Progenitor cell of endocrine pancreas (in vitro differentiated cells): ENCODE results near the gene FAH. TPM values are rescaled to one million over a fixed set of nuclear protein-coding genes. Genes with fewer than 3 reads are reported as not detected.

Experiments used
- DNase-seq: peaks from one replicate; pipeline ENCODE4 v3.0.0; 2021; ENCODE audit warnings: low spot score; ENCODE audit not compliant: unreplicated experiment
- H3K27ac Mint-ChIP-seq: 2 replicates; pipeline ENCODE4 v1.8.0; 2021; ENCODE audit warnings: mild to moderate bottlenecking, moderate library complexity, mixed read lengths
- H3K27me3 Mint-ChIP-seq: 2 replicates; pipeline ENCODE4 v1.8.0; 2021; ENCODE audit warnings: mixed read lengths
- H3K36me3 Mint-ChIP-seq: 2 replicates; pipeline ENCODE4 v1.8.0; 2022; ENCODE audit warnings: mixed read lengths; ENCODE audit not compliant: insufficient read depth
- H3K4me1 Mint-ChIP-seq: 2 replicates; pipeline ENCODE4 v1.8.0; 2021; ENCODE audit warnings: low read depth, mixed read lengths
- H3K4me3 Mint-ChIP-seq: 2 replicates; pipeline ENCODE4 v1.8.0; 2021; ENCODE audit warnings: low read depth, mild to moderate bottlenecking, moderate library complexity, mixed read lengths
- H3K9me3 Mint-ChIP-seq: 2 replicates; pipeline ENCODE4 v1.8.0; 2021; ENCODE audit warnings: low read depth, mixed read lengths
- total RNA-seq: library from RNA; stranded (reverse); gene quantifications from 2 replicates; pipeline ENCODE4 v1.2.1, GENCODE V29; 2021
- TF ChIP-seq, protein P1 (sequence below): fragments of 200-600 bp; sonication (generic); IDR thresholded peaks from one replicate; pipeline ENCODE4 v1.5.0; 2021; ENCODE audit warnings: antibody characterized with exemption, mild to moderate bottlenecking; ENCODE audit not compliant: unreplicated experiment

Gene FAH
- total RNA-seq, 1 donor from 2014 or later = 18.4 TPM

- H3K27ac Mint-ChIP-seq = no peak overlapping the region
- DNase-seq = no peak
- no peaks in the 10 kb centered on the region for H3K4me1 Mint-ChIP-seq
- H3K4me3 Mint-ChIP-seq = no peak overlapping the region
- no peaks in the 10 kb centered on the region for H3K36me3 Mint-ChIP-seq
- TF ChIP-seq, protein P1, sequence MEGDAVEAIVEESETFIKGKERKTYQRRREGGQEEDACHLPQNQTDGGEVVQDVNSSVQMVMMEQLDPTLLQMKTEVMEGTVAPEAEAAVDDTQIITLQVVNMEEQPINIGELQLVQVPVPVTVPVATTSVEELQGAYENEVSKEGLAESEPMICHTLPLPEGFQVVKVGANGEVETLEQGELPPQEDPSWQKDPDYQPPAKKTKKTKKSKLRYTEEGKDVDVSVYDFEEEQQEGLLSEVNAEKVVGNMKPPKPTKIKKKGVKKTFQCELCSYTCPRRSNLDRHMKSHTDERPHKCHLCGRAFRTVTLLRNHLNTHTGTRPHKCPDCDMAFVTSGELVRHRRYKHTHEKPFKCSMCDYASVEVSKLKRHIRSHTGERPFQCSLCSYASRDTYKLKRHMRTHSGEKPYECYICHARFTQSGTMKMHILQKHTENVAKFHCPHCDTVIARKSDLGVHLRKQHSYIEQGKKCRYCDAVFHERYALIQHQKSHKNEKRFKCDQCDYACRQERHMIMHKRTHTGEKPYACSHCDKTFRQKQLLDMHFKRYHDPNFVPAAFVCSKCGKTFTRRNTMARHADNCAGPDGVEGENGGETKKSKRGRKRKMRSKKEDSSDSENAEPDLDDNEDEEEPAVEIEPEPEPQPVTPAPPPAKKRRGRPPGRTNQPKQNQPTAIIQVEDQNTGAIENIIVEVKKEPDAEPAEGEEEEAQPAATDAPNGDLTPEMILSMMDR = no peak
- peaks cover 6% of the 10 kb centered on the region for H3K27me3 Mint-ChIP-seq
- H3K9me3 Mint-ChIP-seq = no peaks in the 10 kb centered on the region
Measured at GRCh38 chr15:80201256-80202015, 48.6 kb downstream of the FAH start.

DNA sequence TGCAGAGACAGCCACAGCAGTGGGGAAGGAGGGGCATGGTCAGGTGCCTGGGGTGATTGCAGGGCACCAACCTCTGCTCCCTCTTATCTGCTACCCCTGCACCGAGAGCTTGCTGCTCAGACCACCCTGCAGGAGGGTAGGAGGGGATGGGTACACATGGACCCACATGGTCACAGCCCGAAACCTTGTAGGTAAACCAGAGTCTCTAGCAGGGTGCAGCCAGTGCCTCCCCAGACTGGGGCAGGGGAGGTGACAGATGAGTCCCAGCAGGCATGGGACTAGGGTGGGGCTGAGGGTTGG, 49.2 kb downstream of the FAH start:
- Mint-ChIP-seq H3K4me3 (no peak overlapping the region), H3K4me1 (no peaks in the 10 kb centered on the region), H3K9me3 (no peaks in the 10 kb centered on the region), H3K27ac (no peak overlapping the region), H3K27me3 (peaks cover 6% of the 10 kb centered on the region), H3K36me3 (no peaks in the 10 kb centered on the region)
- TF ChIP-seq, protein P1 = no peak
- no peak for DNase-seq

DNA sequence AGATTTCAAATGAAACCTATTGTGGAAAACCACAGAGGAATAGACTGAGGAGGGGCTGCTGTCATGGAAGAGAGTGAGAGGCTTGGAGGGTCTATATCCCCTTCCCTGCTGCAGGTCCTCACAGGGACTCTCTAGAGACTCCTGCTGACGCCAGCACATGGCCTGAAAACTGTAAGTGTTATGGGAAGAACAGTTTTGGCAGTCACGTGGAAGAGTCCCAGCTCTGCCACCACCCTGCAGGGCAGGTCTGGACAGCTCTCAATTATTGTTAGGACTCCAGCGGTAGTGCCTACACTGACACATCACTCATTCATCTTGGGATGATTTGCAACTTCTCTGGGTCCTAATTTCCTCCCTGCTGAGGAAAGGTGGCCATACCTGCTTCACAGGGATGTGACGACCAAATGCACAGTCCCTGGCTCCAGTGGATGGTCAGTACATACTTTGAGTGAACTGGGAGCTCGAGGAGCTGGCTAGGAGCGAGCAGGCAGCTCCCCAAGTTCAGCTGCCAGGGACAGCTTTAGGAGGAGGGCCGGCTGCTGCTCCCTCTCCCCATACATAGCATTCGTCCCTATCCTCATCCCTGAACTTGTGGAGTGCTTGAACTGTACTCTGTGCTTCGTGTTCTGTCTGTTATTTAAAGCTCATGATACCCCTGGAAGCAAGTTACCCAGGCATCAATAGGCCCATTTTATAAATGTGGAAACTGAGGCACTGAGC, 50.0 kb downstream of the FAH start:
- Mint-ChIP-seq H3K4me3 (no peak overlapping the region), H3K27me3 (peaks cover 6% of the 10 kb centered on the region)

DNA sequence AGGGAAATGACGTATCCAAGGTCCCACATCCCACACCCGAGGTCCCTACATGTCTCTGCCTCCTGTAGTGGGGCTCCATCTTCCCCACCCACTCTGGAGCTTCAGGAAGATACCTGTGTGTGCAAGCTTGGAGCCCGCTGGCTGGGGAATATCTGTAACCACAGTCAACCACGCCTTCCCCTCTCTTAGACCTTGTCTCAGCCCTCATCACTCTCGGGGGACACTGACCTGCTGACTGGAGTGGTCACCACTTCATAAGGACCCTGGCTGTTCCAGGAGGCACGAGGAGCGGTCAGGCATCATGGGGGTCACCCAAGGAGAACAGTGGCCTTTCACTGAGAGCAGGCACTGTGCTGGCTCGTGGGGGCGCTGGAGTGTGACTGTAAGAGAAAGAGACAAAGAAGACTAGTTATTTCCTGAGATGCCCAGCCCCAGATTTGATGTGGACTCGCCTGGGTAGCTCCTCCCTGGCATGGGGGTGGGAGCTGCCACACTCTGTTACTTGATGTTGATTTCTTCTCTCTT, 50.6 kb downstream of the FAH start:
- H3K4me3 Mint-ChIP-seq = no peak overlapping the region
- DNase-seq = no peak
- no peaks in the 10 kb centered on the region for H3K36me3 Mint-ChIP-seq
- no peak overlapping the region for H3K27ac Mint-ChIP-seq
- no peaks in the 10 kb centered on the region for H3K4me1 Mint-ChIP-seq
- no peaks in the 10 kb centered on the region for H3K9me3 Mint-ChIP-seq
- TF ChIP-seq, protein P1 = no peak
- H3K27me3 Mint-ChIP-seq = peaks cover 6% of the 10 kb centered on the region

More for the DNA sequence above, 50.0 kb downstream of the FAH start:
- no peaks in the 10 kb centered on the region for H3K36me3 Mint-ChIP-seq
- TF ChIP-seq, protein P1 = no peak
- H3K4me1 Mint-ChIP-seq = no peaks in the 10 kb centered on the region
- H3K9me3 Mint-ChIP-seq = no peaks in the 10 kb centered on the region
- no peak overlapping the region for H3K27ac Mint-ChIP-seq
- no peak for DNase-seq

GRCh38 chr15:80204231-80204630, 51.4 kb downstream of the FAH start:
- H3K27ac Mint-ChIP-seq = no peak overlapping the region
- peaks cover 3% of the 10 kb centered on the region for H3K27me3 Mint-ChIP-seq
- H3K36me3 Mint-ChIP-seq = no peaks in the 10 kb centered on the region
- H3K9me3 Mint-ChIP-seq = no peaks in the 10 kb centered on the region
- no peak for DNase-seq
- no peaks in the 10 kb centered on the region for H3K4me1 Mint-ChIP-seq
- H3K4me3 Mint-ChIP-seq = no peak overlapping the region
- TF ChIP-seq, protein P1 = no peak
